SK-N-SH (cell line): ENCODE results near the gene RASL10A. TPM values are rescaled to one million over a fixed set of nuclear protein-coding genes. Genes with fewer than 3 reads are reported as not detected.

Experiments used
- CTCF ChIA-PET: fragments of 300-600, 350-600 bp; formaldehyde crosslinking; extraction: SDS; loops from one replicate; lab custom pipeline; 2021; lab: Yijun Ruan, JAX
- POLR2A ChIA-PET: fragments of 350-600 bp; sonication (Branson Sonifier 250); formaldehyde crosslinking; extraction: SDS; loops from one replicate; lab custom pipeline; 2020; ENCODE audit warnings: antibody characterized with exemption, inconsistent platforms; lab: Yijun Ruan, JAX
- DNase-seq: peaks from one replicate; pipeline ENCODE4 v3.0.0; 2012
- H2AFZ ChIP-seq: fragments of 200-600 bp; sonication (generic); 2 replicates; pipeline ENCODE4 v1.8.1; 2016; ENCODE audit warnings: antibody characterized with exemption, mild to moderate bottlenecking, low read depth
- H3F3A ChIP-seq: fragments of 200-600 bp; sonication (generic); replicated peaks from 2 replicates; pipeline ENCODE3; 2016; ENCODE audit warnings: antibody characterized with exemption, mild to moderate bottlenecking; ENCODE audit not compliant: insufficient read depth
- H3K27ac ChIP-seq, 2 experiments: fragments of 200-500 bp in 1 of 2; fragments of 200-600 bp in 1 of 2; sonication (Bioruptor generic) in 1 of 2; sonication (generic), shearing (Covaris generic) in 1 of 2; 2 replicates each; pipeline versions ENCODE4 v1.5.1 to v1.6.1; 2014 to 2016; ENCODE audit warnings: low read depth in 2 of 2, inconsistent platforms in 1 of 2, low read length in 1 of 2, mild to moderate bottlenecking in 1 of 2, mixed read lengths in 1 of 2
- H3K27me3 ChIP-seq: fragments of 200-600 bp; sonication (generic), shearing (Covaris generic); 2 replicates; pipeline ENCODE4 v1.6.1; 2016; ENCODE audit warnings: mixed run types; ENCODE audit not compliant: insufficient read depth
- H3K36me3 ChIP-seq, 2 experiments: fragments of 200-500 bp in 1 of 2; fragments of 200-600 bp in 1 of 2; sonication (Bioruptor generic) in 1 of 2; sonication (generic) in 1 of 2; replicated peaks in 1 of 2; 2 replicates each; pipeline versions ENCODE3 to v1.5.1; 2014 to 2016; ENCODE audit warnings: low read length in 1 of 2, mild to moderate bottlenecking in 1 of 2; ENCODE audit not compliant: insufficient read depth in 2 of 2, control insufficient read depth in 1 of 2
- H3K4me1 ChIP-seq, 2 experiments: fragments of 200-500 bp in 1 of 2; fragments of 200-600 bp in 1 of 2; sonication (Bioruptor generic) in 1 of 2; sonication (generic), shearing (Covaris generic) in 1 of 2; 2 replicates each; pipeline versions ENCODE4 v1.5.1 to v1.6.1; 2014 to 2016; ENCODE audit warnings: low read depth in 1 of 2, low read length in 1 of 2, mixed run types in 1 of 2; ENCODE audit not compliant: insufficient read depth in 2 of 2, control insufficient read depth in 1 of 2
- H3K4me2 ChIP-seq: fragments of 200-600 bp; sonication (generic), shearing (Covaris generic); 2 replicates; pipeline ENCODE4 v1.6.1; 2017; ENCODE audit warnings: mixed run types
- H3K4me3 ChIP-seq, 2 experiments: fragments of 200-500 bp in 1 of 2; fragments of 200-600 bp in 1 of 2; sonication (Bioruptor generic) in 1 of 2; sonication (generic), shearing (Covaris generic) in 1 of 2; 2 replicates each; pipeline versions ENCODE4 v1.5.1 to v1.8.1; 2014 to 2016; ENCODE audit warnings: low read depth in 2 of 2, inconsistent platforms in 1 of 2, low read length in 1 of 2, mild to moderate bottlenecking in 1 of 2, mixed read lengths in 1 of 2, moderate library complexity in 1 of 2
- H3K79me2 ChIP-seq: fragments of 200-600 bp; sonication (generic); 2 replicates; pipeline ENCODE4 v1.8.1; 2017; ENCODE audit warnings: mild to moderate bottlenecking; ENCODE audit not compliant: insufficient read depth
- H3K9ac ChIP-seq: fragments of 200-600 bp; sonication (generic); 2 replicates; pipeline ENCODE4 v1.6.1; 2017; ENCODE audit warnings: mixed run types
- H3K9me2 ChIP-seq: fragments of 200-600 bp; sonication (generic); 2 replicates; pipeline ENCODE4 v1.6.1; 2017; ENCODE audit warnings: mixed run types
- H3K9me3 ChIP-seq: fragments of 200-600 bp; sonication (generic); 2 replicates; pipeline ENCODE4 v1.6.1; 2017; ENCODE audit warnings: mixed run types, mild to moderate bottlenecking, moderate library complexity
- H4K20me1 ChIP-seq: fragments of 200-600 bp; sonication (generic); 2 replicates; pipeline ENCODE4 v1.6.1; 2017; ENCODE audit warnings: mild to moderate bottlenecking, mixed run types; ENCODE audit not compliant: insufficient read depth
- CTCF ChIP-seq: fragments of 200-600 bp; sonication (generic); IDR thresholded peaks from 2 replicates; pipeline ENCODE4 v1.6.1; 2017; ENCODE audit warnings: antibody characterized with exemption, mild to moderate bottlenecking, moderate library complexity
- ELF1 ChIP-seq: IDR thresholded peaks from 2 replicates; pipeline ENCODE4 v1.4.0; 2012
- EP300 ChIP-seq, 2 experiments: IDR thresholded peaks; 2 replicates each; pipeline versions ENCODE4 v1.4.0 to v1.6.1; 2012; ENCODE audit warnings: borderline replicate concordance in 1 of 2, low read depth in 1 of 2, low read length in 1 of 2
- FOSL2 ChIP-seq: IDR thresholded peaks from 2 replicates; pipeline ENCODE4 v1.4.0; 2012; ENCODE audit warnings: low read depth, mild to moderate bottlenecking, moderate library complexity, borderline replicate concordance
- IRF3 ChIP-seq: fragments of 150-350 bp; IDR thresholded peaks from 2 replicates; pipeline ENCODE4 v1.6.1; 2016; ENCODE audit warnings: mild to moderate bottlenecking, low read depth, low read length
- JUND ChIP-seq: IDR thresholded peaks from 2 replicates; pipeline ENCODE4 v1.4.0; 2012
- MAX ChIP-seq: IDR thresholded peaks from 2 replicates; pipeline ENCODE4 v1.4.0; 2012; ENCODE audit warnings: low read depth
- MXI1 ChIP-seq: IDR thresholded peaks from 2 replicates; pipeline ENCODE4 v1.6.1; 2012; ENCODE audit warnings: mild to moderate bottlenecking, low read depth, low read length, improper control_type of control experiment
- NRF1 ChIP-seq: IDR thresholded peaks from 2 replicates; pipeline ENCODE4 v1.6.1; 2012; ENCODE audit warnings: low read depth, mild to moderate bottlenecking, low read length
- RCOR1 ChIP-seq: fragments of 150-350 bp; IDR thresholded peaks from 2 replicates; pipeline ENCODE4 v1.6.1; 2017; ENCODE audit warnings: antibody characterized with exemption, low read length
- SIN3A ChIP-seq: IDR thresholded peaks from 2 replicates; pipeline ENCODE4 v1.6.1; 2012; ENCODE audit warnings: low read depth, mild to moderate bottlenecking, low read length, moderate library complexity, borderline replicate concordance
- SMC3 ChIP-seq: IDR thresholded peaks from 2 replicates; pipeline ENCODE4 v1.6.1; 2012; ENCODE audit warnings: low read depth, low read length, improper control_type of control experiment
- TAF1 ChIP-seq: IDR thresholded peaks from 2 replicates; pipeline ENCODE4 v1.6.1; 2012; ENCODE audit warnings: low read depth, mild to moderate bottlenecking, low read length, moderate library complexity, borderline replicate concordance
- TCF12 ChIP-seq: IDR thresholded peaks from 2 replicates; pipeline ENCODE4 v1.4.0; 2012
- USF1 ChIP-seq: IDR thresholded peaks from 2 replicates; pipeline ENCODE4 v1.4.0; 2012; ENCODE audit warnings: low read depth, borderline replicate concordance
- WGBS: methylation state at CpG from one replicate; pipeline ENCODE4 v1.1.6; 2017; ENCODE audit warnings: low lambda C conversion rate; 5-methylcytosine and 5-hydroxymethylcytosine counted together
- polyA plus RNA-seq, 3 experiments: library from polyadenylated mRNA; depleted of rRNA; stranded (reverse); fragments of >200 nt; gene quantifications; 2 replicates each; pipeline ENCODE4 v1.2.3, GENCODE V29; 2012

The RASL10A gene
- polyA plus RNA-seq, 1 of the 3 experiments (the other 2 are of a cell fraction): 0.36 TPM

- Histone ChIP-seq H3K36me3 (peaks cover 6 to 7% of the 10 kb centered on the region in 2 experiments), H3K4me2 (peak overlapping the region; percentile 44; the same call in 1 of the 2 replicates), H4K20me1 (peaks cover 15% of the 10 kb centered on the region; the same call in 1 of the 2 replicates), H3K9me2 (no peaks in the 10 kb centered on the region), H3K9me3 (no peaks in the 10 kb centered on the region), H3F3A (no peaks in the 10 kb centered on the region), H3K27me3 (peaks cover 21% of the 10 kb centered on the region), H3K79me2 (peaks cover 4% of the 10 kb centered on the region; the same call in 1 of the 2 replicates), H2AFZ (no peak overlapping the region), H3K27ac (no peak overlapping the region), H3K4me3 (peak overlapping the region; percentile 31 to 41; a peak in 3 of 4 replicates), H3K9ac (no peak overlapping the region), H3K4me1 (peaks cover 11 to 12% of the 10 kb centered on the region in 2 experiments; a peak in 3 of 4 replicates)
- DNase-seq: peak; percentile 63
- WGBS: 12% methylated on average over 11 of the region's 69 CpGs
- no peak for TF ChIP-seq USF1
- CTCF ChIA-PET: interaction anchor here (1.2 to 4.5 kb wide), 7 partner anchors 9 to 45 kb away, joined by 3 to 35 read pairs (median 5); no protein-coding TSS in a partner anchor
- POLR2A ChIA-PET: interaction anchor here (1.0 kb wide), 1 partner anchor 46 kb away, joined by 3 read pairs; the partner anchor contains the start of gene EWSR1
Measured at GRCh38 chr22:29314537-29315285, 786 bp downstream of the RASL10A start.

GRCh38 chr22:29313576-29314466 is 1.7 kb downstream of the RASL10A start:
- H3K9me3 ChIP-seq: no peaks in the 10 kb centered on the region
- H3K4me1 ChIP-seq: peaks cover 18 to 20% of the 10 kb centered on the region in 2 experiments; a peak in 3 of 4 replicates
- no peak overlapping the region for H3K9ac ChIP-seq
- peaks cover 18% of the 10 kb centered on the region; the same call in 1 of the 2 replicates for H4K20me1 ChIP-seq
- H2AFZ ChIP-seq: no peak overlapping the region
- no peaks in the 10 kb centered on the region for H3F3A ChIP-seq
- H3K27ac ChIP-seq: no peak overlapping the region
- H3K9me2 ChIP-seq: no peaks in the 10 kb centered on the region
- DNase-seq: peak; percentile 47
- ChIA-PET CTCF (interaction anchor here (0.6 to 4.5 kb wide), 16 partner anchors 8 to 105 kb away, joined by 3 to 35 read pairs (median 5); no protein-coding TSS in a partner anchor), POLR2A (interaction anchor here (1.0 kb wide), 1 partner anchor 45 kb away, joined by 3 read pairs; the partner anchor contains the start of gene EWSR1)
- TF ChIP-seq CTCF (no peak), MAX (no peak), SMC3 (no peak), JUND (no peak), SIN3A (no peak), MXI1 (no peak), ELF1 (no peak), IRF3 (no peak), RCOR1 (no peak), FOSL2 (no peak), NRF1 (no peak), USF1 (no peak), EP300 (IDR thresholded peaks at IDR 0.05; ENCODE audit: borderline replicate concordance in 1 of 2, low read depth in 1 of 2, low read length in 1 of 2) (no peak), TCF12 (no peak), TAF1 (no peak)
- peaks cover 6 to 7% of the 10 kb centered on the region in 2 experiments for H3K36me3 ChIP-seq
- H3K4me3 ChIP-seq: no peak overlapping the region
- 45% methylated on average over 29 of the region's 51 CpGs for WGBS
- peaks cover 13% of the 10 kb centered on the region; the same call in 1 of the 2 replicates for H3K79me2 ChIP-seq
- H3K27me3 ChIP-seq: peaks cover 21% of the 10 kb centered on the region
- H3K4me2 ChIP-seq: no peak overlapping the region
